IgD-negative memory B cell (primary cell): ENCODE measurements around the gene USHBP1. TPM values are rescaled to one million over a fixed set of nuclear protein-coding genes. Genes with fewer than 3 reads are reported as not detected.
A peak's percentile ranks its signal among the peaks of the same experiment; 100 is the strongest.

Experiments used
- H3K27ac Mint-ChIP-seq, 3 donors: one replicate each; pipeline ENCODE4 v1.8.0; 2020 to 2022; ENCODE audit warnings: mild to moderate bottlenecking in 3 of 3, mixed read lengths in 3 of 3, moderate library complexity in 1 of 3
- H3K27me3 Mint-ChIP-seq: one replicate; pipeline ENCODE4 v1.8.0; 2021; ENCODE audit warnings: mixed read lengths
- H3K36me3 Mint-ChIP-seq: one replicate; pipeline ENCODE4 v1.8.0; 2020; ENCODE audit warnings: mild to moderate bottlenecking, mixed read lengths
- H3K4me1 Mint-ChIP-seq, 3 donors: one replicate each; pipeline ENCODE4 v1.8.0; 2020 to 2022; ENCODE audit warnings: mixed read lengths in 3 of 3, mild to moderate bottlenecking in 1 of 3
- H3K4me3 Mint-ChIP-seq, 4 donors: one replicate each; pipeline ENCODE4 v1.8.0; 2020 to 2022; ENCODE audit warnings: mild to moderate bottlenecking in 4 of 4, mixed read lengths in 4 of 4, moderate library complexity in 3 of 4
- H3K9me3 Mint-ChIP-seq, 3 donors: one replicate each; pipeline ENCODE4 v1.8.0; 2020 to 2021; ENCODE audit warnings: mixed read lengths in 3 of 3, mild to moderate bottlenecking in 1 of 3
- polyA plus RNA-seq: library from polyadenylated mRNA; unstranded; fragments of 300-500 nt; fragmentation: Illumina TruSeq; gene quantifications from one replicate; pipeline ENCODE4 v1.2.3, GENCODE V29; 2021

The USHBP1 gene
- polyA plus RNA-seq, 1 donor from 2014 or later: not detected

DNA sequence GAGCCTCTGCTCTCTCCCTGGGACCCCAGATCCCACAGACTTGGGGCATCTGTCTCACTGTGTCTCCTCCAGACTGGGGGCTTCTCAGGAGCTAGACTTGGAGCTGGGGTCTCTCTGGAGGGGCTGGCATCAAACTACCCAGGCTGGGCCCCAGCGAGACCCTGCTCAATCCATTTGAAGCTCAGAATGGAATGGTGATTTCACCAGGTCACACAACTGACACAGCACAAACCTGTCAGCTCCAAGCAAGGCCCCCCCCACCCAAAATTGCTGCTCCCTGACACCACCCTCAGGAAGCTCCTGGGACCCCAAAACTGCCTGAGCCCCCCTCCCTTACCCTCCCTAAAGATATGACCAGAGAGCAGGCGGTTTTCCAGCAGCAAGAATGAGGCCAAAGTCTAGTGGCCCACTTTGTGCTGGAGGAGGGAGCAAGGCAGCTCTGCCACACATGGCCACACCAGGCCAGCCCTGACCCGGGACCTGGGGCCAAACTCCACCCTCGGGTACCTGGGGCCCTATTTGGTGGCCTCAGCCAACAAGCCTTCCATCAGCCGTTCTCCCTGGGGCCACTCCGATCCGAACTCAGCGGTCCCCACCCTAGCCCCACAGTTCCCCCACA is 21.2 kb downstream of the USHBP1 start:
- Mint-ChIP-seq H3K4me3 (peak overlapping the region in 2 of 4 donors; percentile 30 to 67), H3K4me1 (peaks cover 4 to 11% (median 5%) of the 10 kb centered on the region in 3 donors), H3K36me3 (no peaks in the 10 kb centered on the region), H3K9me3 (no peaks in the 10 kb centered on the region), H3K27ac (peak overlapping the region in 2 of 3 donors; percentile 58 to 82), H3K27me3 (no peaks in the 10 kb centered on the region)

DNA sequence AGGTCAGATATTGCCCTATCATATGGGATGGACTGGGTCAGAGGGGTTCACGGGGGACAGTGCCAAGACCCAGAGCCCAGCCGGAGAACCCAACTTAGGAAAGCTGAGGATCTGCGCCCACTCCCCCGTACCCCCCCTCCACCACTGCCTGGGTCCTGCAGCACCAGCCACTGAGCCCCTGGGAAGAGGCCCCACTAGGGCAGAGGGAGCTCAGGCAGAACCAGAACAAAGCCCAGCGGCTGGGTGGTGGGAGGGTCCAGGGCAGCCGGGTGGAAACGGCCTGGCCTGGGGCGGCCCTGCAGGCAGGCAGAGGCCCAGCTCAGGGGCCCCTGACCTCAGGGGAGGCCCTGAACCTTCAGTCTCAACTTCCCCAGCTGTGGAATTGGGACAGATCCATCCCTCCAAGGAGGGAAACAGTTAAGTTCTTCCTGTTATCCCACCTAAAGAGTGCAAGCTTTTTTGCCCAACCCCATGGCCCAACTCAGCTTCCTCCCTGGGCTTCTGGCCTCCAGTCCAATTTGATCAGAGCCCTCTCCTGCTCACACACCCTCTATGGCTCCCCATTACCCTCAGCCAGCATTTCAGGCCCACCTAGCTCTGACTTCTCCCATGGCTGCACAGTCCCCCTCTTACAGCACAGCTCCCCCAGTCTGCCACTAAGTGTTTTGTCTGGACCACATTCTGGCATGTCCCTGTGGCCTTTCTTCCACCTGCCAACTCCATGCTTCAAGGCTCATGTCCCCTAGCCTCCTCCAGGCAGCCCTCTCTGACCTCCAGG is 21.9 kb downstream of the USHBP1 start:
- peak overlapping the region in 2 of 3 donors; percentile 56 to 82 for H3K27ac Mint-ChIP-seq
- peak overlapping the region in 3 of 4 donors; percentile 15 to 64 (median 49) for H3K4me3 Mint-ChIP-seq
- H3K4me1 Mint-ChIP-seq: peaks cover 4 to 11% (median 5%) of the 10 kb centered on the region in 3 donors
- no peaks in the 10 kb centered on the region for H3K36me3 Mint-ChIP-seq
- H3K27me3 Mint-ChIP-seq: no peaks in the 10 kb centered on the region
- no peaks in the 10 kb centered on the region for H3K9me3 Mint-ChIP-seq

DNA sequence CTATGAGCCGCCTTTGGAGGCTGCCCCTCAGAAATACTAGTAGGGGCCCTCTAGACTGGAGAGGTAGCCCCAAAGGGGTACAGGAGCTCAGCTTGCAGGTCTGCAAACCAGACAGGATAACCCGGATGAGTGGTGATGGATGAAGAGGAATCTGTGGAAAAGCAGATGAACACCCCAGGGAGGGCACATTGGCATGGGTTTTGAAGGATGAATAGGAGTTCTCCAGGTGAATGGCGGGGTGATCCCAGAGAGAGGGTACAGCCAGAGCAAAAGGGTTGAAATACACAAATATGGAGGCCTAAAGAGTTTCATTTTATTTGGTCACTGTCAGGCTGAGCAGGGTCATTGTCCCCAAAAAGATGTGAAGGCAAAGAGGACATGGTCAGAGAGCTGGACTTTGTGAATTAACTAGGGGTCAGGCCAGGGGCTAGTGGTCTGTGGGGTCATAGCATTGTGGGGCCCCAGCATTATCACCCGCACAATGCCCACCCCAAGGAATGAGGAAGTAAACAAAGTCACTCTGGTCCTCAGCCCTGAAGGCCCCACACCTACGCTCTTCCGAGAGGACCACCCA is 23.6 kb downstream of the USHBP1 start:
- H3K36me3 Mint-ChIP-seq: no peaks in the 10 kb centered on the region
- H3K4me1 Mint-ChIP-seq: peaks cover 4 to 8% (median 5%) of the 10 kb centered on the region in 3 donors
- no peaks in the 10 kb centered on the region for H3K9me3 Mint-ChIP-seq
- no peaks in the 10 kb centered on the region for H3K27me3 Mint-ChIP-seq
- H3K4me3 Mint-ChIP-seq: peak overlapping the region in 2 of 4 donors; percentile 12 to 64
- peak overlapping the region in 2 of 3 donors; percentile 72 to 84 for H3K27ac Mint-ChIP-seq

DNA sequence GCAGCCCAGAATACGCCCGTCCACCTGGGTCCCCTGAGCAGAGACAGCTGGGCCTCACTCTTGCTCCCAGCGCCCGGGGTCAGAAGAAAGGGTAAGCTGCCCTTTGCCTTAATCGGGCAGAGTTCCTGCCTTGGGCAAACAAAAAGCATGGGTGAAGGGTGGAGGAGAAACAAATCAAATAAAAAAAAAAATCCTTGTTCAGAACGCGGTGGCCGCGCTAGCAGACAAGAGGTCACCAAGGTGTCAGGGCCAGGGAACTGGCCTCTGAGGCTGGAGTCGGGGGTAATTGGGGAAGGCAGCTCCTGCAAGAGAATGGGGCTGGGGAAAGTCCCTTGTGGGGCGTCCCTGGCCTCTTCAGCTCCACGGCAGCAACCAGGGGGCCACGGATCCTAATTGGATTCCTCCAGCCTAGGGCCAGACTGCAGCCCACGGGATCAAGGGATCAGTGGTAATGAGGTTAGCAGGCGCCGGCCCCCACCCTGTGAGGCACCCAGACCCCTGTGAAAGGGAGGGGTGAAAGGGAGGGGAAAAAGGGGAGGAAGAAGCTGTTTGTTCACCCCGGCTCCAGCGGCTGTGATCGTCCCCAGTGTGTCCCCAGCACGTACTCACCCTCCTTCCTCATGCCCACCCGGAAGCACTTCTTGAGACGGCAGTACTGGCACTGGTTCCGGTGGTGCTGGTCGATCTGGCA is 24.3 kb downstream of the USHBP1 start:
- no peaks in the 10 kb centered on the region for H3K27me3 Mint-ChIP-seq
- peaks cover 4 to 8% (median 5%) of the 10 kb centered on the region in 3 donors for H3K4me1 Mint-ChIP-seq
- H3K36me3 Mint-ChIP-seq: no peaks in the 10 kb centered on the region
- peak overlapping the region in 1 of 3 donors; percentile 72 for H3K27ac Mint-ChIP-seq
- peak overlapping the region in 2 of 4 donors; percentile 12 to 64 for H3K4me3 Mint-ChIP-seq
- H3K9me3 Mint-ChIP-seq: no peaks in the 10 kb centered on the region

DNA sequence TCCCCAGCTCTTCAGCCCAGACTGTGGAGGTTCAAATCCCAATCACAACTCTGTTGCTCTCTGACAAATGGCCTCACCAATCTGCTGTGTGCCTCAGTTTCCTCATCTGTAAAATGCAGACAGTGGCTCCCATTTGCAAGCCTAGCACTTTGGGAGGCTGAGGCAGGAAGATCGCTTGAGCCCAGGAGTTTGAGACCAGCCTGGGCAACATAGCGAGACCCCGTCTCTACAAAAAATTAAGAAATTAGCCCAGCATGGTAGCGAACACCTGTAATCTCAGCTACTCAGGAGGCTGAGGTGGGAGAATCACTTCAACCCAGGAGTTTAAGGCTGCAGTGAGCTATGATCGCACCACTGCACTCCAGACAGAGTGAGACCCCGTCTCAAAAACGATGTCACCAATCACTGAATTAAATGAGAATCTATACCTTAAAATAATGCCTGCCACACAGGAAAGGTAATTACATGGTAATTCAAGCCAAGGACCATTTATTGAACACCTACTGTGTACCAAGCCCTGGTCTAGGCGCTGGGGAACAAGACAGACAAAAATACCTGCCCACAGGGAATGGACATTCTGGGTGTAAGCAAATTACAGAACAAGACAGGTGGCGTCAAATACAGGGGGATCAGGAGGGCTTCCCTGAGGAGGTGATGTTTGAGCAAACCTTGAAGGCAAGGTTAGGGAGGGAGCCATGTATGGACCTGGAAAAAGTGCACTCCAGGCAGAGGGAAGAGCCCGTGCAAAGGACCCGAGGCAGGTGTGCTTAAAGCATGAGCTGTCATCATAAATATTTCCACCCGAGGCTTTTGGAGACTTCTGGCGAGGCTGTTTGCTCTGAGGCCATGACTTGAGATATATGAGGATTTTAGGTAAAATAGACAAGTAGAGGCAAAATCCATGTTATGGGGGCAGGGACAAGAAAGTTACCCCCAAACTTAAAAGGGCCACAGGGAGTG is 26.5 kb downstream of the USHBP1 start:
- Mint-ChIP-seq H3K4me1 (peaks cover 5 to 8% (median 8%) of the 10 kb centered on the region in 3 donors), H3K4me3 (peak overlapping the region in 1 of 4 donors; percentile 74), H3K36me3 (no peaks in the 10 kb centered on the region), H3K27ac (no peak overlapping the region), H3K27me3 (no peaks in the 10 kb centered on the region), H3K9me3 (no peaks in the 10 kb centered on the region)

DNA sequence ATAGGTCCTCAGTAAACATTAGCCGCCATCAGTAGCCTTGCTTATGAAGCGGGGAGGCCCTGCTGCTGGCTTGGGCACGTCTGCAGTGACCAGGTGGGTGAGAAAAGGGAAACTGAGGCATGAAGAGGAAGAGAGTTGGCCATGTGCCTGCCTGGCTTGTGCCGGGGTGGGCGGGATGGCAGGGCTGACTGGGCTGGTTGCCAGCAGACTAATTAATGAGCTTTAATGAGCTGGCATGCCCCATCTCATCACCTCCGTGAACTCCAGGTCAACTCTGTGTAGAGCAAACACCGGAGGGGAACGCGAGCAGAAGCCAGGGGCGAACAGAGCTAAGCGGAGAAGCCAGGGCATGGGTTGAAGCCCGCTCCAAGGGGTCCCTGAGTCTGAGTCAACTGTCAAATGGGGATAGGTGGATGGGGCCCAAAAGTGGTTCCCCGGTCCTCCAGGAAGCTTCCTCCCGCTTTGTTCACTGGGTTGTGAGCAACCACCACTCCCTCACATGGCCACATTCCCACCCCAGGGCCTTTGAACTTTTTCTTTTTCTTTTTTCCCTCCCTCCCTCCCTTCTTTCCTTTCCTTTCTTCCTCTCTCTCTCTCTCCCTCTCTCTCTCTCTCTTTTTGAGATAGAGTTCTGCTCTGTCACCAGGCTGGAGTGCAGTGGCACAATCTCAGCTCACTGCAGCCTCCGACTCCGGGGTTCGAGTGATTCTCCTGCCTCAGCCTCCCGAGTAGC is 27.6 kb downstream of the USHBP1 start:
- peak overlapping the region in 1 of 4 donors; percentile 73 for H3K4me3 Mint-ChIP-seq
- H3K4me1 Mint-ChIP-seq: peaks cover 0 to 8% (median 3%) of the 10 kb centered on the region in 3 donors
- H3K27me3 Mint-ChIP-seq: no peaks in the 10 kb centered on the region
- no peak overlapping the region for H3K27ac Mint-ChIP-seq
- H3K36me3 Mint-ChIP-seq: no peaks in the 10 kb centered on the region
- H3K9me3 Mint-ChIP-seq: no peaks in the 10 kb centered on the region

DNA sequence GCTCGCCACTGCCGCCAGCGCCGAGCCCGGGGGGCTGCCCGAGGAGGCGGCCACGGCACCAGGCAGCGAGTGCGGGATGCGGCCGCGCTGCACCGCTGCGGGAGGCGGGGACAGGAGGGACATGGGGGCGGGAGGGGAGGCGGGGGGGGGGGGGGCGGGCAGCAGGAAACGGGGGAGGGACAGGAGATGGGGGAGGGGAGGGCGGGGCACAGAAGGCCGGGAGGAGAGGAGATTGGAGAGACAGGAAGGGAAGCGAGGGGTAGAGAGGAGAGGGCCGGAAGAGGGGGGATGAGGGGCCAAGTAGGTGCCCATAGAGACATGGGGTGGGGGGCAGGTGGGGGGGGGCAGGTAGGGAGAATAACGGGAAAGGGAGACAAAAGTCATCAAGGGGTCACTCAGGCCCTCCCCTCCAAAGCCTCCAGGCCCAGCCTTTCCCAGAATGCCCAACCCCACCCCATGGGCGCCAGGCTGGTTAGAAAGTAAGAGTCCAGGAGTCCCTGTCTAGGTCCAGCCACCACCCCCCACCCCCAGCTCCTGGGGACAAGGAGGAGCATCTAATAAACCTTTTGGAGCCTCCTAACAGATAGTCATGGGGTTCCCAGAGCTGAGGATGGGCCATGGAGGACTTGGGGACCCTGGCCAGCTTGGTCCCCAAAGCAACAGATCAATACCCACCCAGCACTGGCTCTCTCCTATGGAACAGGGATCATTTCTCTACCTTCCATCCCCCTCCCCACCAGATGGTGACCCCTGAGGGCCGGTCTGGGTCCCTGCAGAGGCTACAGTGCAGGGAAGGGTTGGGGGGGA is 28.4 kb downstream of the USHBP1 start:
- no peaks in the 10 kb centered on the region for H3K36me3 Mint-ChIP-seq
- H3K4me1 Mint-ChIP-seq: peaks cover 0 to 8% (median 3%) of the 10 kb centered on the region in 3 donors
- no peaks in the 10 kb centered on the region for H3K27me3 Mint-ChIP-seq
- no peaks in the 10 kb centered on the region for H3K9me3 Mint-ChIP-seq
- H3K4me3 Mint-ChIP-seq: peak overlapping the region in 3 of 4 donors; percentile 34 to 83 (median 49)
- H3K27ac Mint-ChIP-seq: no peak overlapping the region

DNA sequence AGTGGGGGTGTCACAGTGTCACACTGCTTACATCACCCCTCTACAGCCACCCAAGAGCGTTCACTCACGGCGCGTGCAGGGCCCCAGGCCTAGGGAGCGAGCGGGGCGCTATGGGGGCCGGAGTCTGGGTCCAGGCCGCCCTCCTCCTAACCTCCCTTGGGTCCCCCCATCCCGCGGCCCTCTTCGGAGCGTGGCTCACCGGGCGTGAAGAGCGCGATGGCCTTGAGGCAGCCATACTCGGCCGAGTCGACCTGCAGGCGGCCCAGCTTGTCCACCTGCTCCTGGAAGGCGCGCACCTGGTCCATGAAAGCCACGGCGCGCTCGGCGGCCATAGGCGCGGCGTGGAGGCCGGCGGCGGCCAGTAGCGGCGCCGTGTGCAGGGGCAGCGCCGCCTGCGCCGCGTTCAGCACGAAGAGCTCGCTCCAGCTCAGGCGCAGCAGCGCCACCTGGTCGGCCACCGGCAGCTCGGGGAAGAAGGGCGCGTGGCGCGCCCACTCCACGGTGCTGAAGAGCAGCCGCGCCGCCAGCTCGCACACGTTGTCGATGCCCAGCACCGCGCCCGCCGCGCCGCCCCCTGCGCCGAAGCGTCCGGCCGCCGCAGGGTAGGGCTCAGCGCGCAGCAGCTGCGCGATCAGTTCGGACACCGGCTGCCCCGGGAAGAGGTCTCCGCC is 29.1 kb downstream of the USHBP1 start:
- no peaks in the 10 kb centered on the region for H3K9me3 Mint-ChIP-seq
- H3K27ac Mint-ChIP-seq: no peak overlapping the region
- H3K36me3 Mint-ChIP-seq: no peaks in the 10 kb centered on the region
- H3K4me1 Mint-ChIP-seq: peaks cover 0 to 4% (median 3%) of the 10 kb centered on the region in 3 donors
- H3K4me3 Mint-ChIP-seq: peak overlapping the region; percentile 72 to 90 (median 85)
- H3K27me3 Mint-ChIP-seq: no peaks in the 10 kb centered on the region

DNA sequence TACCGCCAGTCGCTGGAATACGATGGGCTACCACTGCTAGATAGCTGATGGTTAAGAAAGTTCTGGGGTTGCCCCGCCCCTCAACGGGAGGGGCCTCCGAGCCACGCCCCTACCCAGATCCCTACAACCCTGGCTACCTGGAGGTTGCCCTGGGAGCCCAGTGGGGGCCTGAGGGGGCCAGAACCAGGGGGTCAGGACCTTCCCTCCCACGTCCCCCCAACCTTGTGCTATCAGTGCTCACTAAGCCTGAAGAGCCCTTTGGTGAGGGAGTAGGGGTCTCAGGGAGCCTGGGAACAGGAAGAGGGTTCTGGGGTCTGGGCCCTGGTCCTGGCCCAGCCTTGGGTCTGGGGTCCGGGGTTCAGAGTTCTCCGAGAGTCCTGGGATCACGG is 29.6 kb downstream of the USHBP1 start:
- H3K4me1 Mint-ChIP-seq: peaks cover 0 to 4% (median 3%) of the 10 kb centered on the region in 3 donors
- no peak overlapping the region for H3K27ac Mint-ChIP-seq
- no peaks in the 10 kb centered on the region for H3K9me3 Mint-ChIP-seq
- no peaks in the 10 kb centered on the region for H3K36me3 Mint-ChIP-seq
- H3K4me3 Mint-ChIP-seq: peak overlapping the region; percentile 72 to 90 (median 85)
- no peaks in the 10 kb centered on the region for H3K27me3 Mint-ChIP-seq

DNA sequence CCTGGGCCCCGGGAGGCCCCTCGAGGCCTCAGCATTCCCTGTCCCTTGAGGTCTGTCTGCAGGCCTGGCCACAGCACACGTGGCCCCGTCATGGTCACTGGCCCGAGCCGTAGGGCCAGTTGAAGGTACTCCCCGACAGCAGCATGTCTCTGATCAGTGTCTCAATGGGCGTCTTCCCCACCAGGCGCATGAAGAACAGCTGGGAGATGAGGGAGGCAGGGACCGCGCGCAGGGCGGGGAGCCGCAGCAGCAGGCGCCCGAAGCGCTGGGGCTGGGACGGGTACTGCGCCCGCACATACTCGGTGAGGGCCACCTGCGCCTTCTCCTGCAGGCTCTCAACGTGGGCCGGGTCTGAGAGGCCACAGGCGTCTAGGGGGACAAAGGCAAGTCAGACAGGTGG is 32.3 kb downstream of the USHBP1 start:
- no peaks in the 10 kb centered on the region for H3K36me3 Mint-ChIP-seq
- H3K27ac Mint-ChIP-seq: no peak overlapping the region
- peaks cover 0 to 4% (median 3%) of the 10 kb centered on the region in 3 donors for H3K4me1 Mint-ChIP-seq
- peak overlapping the region in 1 of 4 donors; percentile 50 for H3K4me3 Mint-ChIP-seq
- H3K9me3 Mint-ChIP-seq: no peaks in the 10 kb centered on the region
- H3K27me3 Mint-ChIP-seq: no peaks in the 10 kb centered on the region

DNA sequence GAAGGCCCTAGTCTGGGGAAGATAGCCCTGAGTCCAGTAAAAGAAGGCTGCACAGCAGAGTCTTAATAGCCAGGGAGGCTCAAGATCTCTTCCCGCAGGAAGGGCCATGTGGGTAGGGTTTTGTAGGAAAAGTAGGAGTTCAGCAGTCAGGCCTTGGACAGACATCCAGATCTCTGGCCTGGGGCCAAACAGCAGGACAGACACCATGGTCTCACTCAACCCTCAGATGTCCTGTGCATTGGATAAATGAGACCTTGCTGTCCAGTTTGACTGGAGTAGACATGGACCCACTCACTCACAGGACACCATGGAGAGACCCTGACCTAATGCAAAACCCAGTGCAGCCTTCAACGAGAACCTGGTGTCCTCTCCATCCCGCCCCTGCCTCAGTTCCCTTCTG is 34.7 kb downstream of the USHBP1 start:
- Mint-ChIP-seq H3K36me3 (no peaks in the 10 kb centered on the region), H3K27me3 (no peaks in the 10 kb centered on the region), H3K4me3 (peak overlapping the region in 1 of 4 donors; percentile 43), H3K9me3 (no peaks in the 10 kb centered on the region), H3K27ac (no peak overlapping the region), H3K4me1 (peaks cover 3 to 6% (median 4%) of the 10 kb centered on the region in 3 donors)

DNA sequence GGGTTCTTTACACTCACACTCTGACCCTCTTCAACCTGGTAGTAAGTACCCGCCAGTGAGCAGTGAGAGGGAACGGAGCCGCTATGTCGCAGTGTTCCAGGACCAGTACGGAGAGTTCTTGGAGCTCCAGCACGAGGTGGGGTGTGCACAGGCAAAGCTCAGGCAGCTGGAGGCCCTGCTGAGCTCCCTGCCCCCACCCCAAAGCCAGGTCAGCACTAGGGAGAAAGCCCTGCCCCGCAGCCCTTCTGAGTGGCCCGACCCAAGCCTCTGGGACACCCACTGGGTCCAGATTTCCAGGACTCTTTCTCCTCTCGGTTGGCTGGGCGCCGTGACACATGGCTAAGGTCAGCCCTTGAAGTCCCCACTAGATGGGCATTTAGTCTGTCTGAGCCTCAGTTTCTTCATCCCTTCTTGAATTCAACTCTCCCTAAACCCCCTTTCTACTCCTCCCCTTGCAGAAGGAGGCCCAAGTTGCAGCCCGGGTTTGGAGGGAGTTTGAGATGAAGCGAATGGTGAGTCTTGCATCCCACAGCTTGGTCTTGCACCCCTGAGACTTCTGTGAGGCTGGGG is 36.7 kb downstream of the USHBP1 start:
- H3K36me3 Mint-ChIP-seq: no peaks in the 10 kb centered on the region
- peaks cover 0 to 3% (median 3%) of the 10 kb centered on the region in 3 donors for H3K4me1 Mint-ChIP-seq
- H3K27ac Mint-ChIP-seq: no peak overlapping the region
- H3K4me3 Mint-ChIP-seq: peak overlapping the region in 1 of 4 donors; percentile 84
- H3K27me3 Mint-ChIP-seq: no peaks in the 10 kb centered on the region
- no peaks in the 10 kb centered on the region for H3K9me3 Mint-ChIP-seq
